GM19463 (cell line): ENCODE measurements around the gene FAM118B.

ENCODE experiments used
- ATAC-seq: cut with Tn5 transposase; IDR thresholded peaks from one replicate; pipeline ENCODE4 v1.9.1; 2021; ENCODE audit warnings: mild to moderate bottlenecking, moderate library complexity; ENCODE audit not compliant: unreplicated experiment

Gene FAM118B

DNA sequence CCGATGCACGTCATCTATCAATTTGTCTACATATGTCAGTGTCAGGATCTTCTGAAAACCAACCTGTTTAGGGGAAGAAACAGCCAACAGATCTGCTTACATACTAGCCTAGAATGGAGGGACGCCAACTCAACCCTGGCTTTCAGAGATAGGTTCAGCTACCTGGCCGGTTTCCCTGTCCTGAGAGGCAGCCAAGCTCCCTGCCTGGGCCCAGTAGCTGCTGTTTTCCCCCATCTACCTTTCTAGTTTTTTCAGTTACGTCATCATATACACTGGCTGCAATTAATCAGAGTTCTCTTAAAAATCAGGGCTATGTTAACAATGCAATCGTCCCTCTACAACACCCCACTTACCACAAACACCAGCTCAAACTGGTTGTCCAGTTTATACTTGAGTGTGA lies 56.1 kb downstream of the FAM118B start:
- no peak for ATAC-seq

DNA sequence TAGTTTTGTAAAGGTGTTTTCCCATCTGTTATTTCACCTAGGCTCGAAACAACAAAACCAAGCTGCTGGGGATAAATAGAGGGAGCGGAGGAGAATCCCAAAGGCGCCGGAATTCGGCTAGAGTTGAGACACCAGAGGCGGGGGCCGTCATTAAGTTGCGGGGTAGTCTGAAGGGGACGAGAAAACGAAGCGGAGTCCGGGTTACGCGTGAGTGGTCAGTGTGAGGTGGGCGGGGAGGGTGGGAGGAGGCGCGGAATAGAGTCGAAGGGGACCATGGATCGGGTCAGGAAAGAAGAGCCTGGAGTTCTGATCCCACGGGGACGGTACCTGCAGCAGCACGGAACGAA lies 56.8 kb downstream of the FAM118B start:
- no peak for ATAC-seq

DNA sequence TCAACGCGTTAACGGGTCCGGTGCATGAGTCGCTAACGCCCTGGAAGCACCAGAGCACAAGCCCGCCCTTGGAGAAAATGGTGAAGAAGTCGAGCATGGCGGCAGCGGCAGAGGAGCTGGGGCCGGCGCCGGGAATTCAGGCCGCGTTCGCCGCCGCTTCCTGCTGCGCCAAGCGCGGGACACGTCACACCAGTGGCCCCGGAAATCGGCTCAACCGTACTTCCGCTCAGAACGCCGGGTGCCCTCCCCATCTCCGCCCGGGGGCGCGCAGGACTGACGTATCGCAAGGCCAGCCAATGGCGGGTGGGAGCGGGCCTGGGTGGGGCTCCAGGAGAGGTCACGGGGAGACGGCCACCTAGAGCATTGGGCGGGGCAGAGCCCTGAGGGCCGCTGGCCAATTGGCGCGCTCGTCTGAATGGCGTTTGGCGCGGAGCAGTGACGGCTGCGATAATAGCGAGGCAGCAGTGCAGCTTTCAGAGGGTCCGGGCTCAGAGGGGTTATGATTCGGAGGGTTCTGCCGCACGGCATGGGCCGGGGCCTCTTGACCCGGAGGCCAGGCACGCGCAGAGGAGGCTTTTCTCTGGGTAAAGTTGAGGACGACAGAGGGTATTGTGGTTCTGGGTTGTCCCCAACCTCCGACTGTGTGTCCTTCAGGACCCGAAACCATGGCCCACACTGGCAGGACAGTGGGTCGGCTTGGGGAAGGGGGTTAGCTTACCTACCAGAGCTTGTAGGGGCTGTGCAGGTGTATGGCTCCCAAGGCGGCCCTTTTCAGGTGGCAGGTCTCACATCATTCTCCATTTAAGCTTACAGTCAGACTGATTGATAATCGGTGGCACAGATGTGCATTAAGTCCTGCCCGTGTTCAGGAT lies 57.4 kb downstream of the FAM118B start, which contains the start of the genes FOXRED1 and SRPRA:
Gene FOXRED1 (plus strand): TSS at position 447 of the 872 bp plus-strand sequence. CDS start 53 bp downstream, at position 500.
Gene SRPRA (minus strand): TSS at position 188 of the 872 bp plus-strand sequence. CDS start 91 bp downstream, at position 97.
- ATAC-seq = peak; percentile 99

DNA sequence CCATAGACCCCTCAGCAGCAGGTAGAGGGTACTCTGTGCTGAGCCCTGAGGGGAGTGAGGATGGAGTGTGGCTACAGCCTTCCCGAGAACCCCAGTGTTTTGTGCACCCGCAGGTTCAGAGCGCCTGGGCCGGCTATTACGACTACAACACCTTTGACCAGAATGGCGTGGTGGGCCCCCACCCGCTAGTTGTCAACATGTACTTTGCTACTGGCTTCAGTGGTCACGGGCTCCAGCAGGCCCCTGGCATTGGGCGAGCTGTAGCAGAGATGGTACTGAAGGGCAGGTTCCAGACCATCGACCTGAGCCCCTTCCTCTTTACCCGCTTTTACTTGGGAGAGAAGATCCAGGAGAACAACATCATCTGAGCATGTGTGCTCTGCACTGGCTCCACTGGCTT lies 65.7 kb downstream of the FAM118B start:
- no peak for ATAC-seq

DNA sequence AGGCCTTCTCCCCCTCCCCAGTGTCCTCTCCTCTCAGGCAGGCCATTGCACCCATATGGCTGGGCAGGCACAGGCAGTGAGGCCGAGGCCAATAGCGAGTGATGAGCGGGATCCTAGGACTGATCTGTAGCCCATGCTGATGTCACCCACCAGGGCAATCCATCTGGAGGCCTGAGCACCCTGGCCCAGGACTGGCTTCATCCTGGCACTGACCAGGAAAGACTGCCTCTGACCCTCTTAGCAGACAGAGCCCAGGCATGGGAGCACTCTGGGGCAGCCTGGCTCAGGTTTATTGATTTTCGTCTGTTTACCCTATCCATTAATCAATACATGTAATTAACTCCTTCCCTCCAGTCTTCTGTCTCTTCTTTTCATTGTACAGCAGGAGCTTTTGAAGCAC lies 66.2 kb downstream of the FAM118B start:
- ATAC-seq = no peak

DNA sequence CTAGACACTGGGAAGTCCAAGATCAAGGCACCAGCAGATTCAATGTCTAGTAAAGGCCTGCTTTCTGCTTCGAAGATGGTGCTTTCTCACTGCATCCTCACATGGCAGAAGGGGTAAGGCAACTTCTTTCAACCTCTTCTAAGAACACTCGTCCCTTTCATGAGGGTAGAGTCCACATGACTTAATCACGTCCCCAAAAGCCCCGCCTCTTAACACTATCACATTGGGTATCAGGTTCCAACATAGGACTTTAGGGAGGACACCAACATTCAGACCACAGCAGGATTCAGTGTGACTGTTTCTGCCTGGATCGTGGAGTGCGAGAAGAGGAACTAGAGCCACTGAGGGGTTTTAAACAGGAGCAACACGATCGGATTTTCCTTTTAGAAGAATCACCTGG lies 67.6 kb downstream of the FAM118B start:
- no peak for ATAC-seq

DNA sequence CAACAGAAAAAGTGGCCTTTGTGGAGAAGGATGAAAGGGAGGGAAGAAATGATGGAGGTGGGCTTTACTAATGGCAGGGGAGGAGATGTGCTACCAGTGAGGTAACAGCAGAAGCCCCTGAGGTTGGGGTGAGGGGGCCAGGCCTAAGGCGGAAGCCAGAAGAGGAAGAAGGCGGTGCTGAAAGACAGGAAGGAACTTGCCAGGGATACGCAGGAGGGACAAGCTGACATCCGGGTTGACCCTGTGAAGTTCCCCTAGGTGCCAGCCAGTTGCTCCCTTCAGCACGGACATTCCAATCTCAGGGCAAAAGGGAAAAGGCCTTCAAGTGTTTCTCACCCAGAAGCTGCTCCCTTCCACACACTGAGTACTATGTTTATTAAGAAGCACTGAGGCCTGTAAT lies 69.0 kb downstream of the FAM118B start:
- no peak for ATAC-seq

DNA sequence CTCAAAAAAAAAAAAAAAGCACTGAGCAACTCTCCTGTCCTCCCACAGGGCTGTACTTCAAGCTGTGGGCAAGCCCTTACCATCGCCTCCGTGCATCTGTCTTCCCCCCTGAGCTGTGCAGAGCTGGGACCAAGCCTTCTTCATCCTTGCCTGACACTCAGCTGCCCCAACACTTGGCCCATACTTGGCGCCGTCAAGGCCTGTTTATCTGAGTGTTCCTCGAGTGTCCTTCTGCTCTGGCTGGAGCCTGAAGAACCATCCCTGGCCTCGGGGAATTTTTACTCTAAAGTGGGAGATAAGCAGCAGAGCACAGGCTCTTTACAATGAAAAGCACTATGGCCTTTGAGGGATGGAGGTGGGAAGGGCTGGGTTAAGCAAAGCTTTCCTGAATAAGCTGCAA lies 69.7 kb downstream of the FAM118B start:
- ATAC-seq = no peak

DNA sequence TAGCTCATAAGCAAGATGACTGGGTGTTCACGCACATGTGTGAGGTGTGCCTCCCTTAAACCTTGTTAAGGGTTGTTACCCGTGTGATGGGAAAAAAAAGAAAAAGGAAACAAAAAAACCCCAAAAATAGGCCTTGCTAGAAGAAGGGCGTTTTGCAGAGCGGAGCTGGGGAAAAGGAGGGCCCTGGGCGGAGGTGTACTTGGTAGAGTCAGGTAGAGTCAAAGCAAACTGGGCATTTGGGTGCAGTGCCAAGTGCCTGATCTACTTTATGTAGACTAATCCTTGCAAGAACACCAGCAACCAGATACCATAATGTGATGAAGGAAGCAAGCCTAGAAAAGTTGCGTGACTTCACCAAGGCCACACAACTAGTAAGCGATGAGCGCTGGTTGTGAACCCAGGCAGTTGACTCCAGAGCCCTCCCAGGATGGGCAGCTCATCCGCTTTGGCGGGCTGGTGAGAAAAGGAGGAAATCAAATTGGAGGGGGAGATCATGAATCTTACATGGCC lies 70.1 kb downstream of the FAM118B start:
- ATAC-seq = no peak

DNA sequence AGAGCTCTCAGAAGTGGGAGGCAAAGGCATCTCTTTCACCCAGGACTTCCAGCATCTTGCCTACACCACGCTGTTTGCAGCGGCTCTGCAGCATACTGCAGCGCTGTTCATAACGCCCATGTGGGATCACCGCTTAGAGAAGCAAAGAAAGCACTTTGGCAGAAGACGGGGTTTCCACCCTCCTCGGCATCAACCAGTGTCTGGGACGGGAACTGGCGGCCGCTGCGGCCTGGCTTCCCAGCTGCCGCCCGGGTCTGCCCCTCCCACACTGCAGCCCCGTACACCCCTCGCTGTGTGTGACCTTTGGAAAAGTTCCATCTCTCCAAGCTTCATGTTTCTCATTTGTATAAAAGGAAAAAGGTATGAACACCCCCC lies 70.8 kb downstream of the FAM118B start:
- no peak for ATAC-seq

DNA sequence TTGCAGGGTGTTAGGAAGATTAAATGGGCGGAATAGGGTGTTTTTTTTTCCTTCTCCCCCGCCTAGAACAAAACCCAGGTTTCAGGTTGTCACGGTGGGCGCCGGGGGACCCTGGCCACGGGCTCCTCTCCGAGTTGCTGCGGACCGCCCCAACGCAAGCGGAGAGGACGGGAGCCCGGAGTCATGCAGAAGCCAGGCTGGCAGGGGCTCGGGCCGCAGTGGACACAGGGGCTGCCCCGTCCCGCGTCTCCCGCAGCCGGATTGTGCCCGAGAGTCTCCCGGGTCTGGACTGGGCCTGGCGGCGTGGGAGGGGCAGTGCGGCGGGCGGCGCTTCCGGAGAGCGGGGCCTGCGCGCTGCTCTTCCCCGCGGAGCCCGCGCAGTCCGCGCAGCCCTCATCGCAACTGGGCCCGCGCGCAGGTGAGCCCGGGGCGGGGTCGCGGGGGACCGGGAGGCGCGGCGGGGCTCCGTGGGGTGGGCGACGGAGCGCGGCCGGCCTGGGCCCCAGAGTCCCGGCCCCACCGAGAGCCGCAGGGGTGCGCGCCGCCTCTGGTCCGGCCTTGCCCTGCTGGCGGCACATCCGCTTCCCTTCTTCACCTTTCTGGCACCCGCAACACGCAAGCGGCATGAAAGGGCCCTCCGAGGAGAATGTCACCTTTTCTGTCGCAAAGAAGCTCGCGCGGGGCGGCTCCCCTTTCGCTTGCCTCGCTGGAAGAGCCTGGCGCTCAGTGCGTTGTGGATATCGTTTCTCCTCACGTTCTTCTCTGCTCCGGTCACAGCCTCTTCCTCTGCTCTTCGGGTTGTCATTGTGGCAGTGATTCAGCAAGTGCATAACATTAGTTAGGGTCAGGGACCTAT lies 71.4 kb downstream of the FAM118B start, which contains the start of gene TIRAP:
Gene TIRAP (plus strand): TSS at position 358 of the 856 bp plus-strand sequence. CDS start 7,802 bp downstream, outside the sequence.
- peak; percentile 64 for ATAC-seq

DNA sequence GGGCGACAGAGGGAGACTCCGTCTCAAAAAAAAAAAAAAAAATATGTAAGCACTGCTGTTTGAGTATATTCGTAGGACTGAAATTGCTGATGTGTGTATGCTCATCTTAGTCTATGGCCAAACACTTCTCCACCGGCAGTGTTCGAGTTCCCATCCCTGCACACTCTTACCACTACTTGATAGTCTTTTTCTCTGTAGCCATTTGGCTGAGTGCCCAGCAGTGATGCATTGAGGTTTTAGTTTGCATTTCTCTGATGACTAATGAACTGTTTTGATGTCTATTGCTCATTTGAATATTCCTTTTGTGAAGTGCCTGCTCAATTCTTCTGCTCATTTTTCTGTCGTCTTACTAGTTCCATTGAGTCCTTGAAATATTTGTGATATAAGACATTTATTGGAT lies 73.2 kb downstream of the FAM118B start:
- peak; percentile 48 for ATAC-seq

DNA sequence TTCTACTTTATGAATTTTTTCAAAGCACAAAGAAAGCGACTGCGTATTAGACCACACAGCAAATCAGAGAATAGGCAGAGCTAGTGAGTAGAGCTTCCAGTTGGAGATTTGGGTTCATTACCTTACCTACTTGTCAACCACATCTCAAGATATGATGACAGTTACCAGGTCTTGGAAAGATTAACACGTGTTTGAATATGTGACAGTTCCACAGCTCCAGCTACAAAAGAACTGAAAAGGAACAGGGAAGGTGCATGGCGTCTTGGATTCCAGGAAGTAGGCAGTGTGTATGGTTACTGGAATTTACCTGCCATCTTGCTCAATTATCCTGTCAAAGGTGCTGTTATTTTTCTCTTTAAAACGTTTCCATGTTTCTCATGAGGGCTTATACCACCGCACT lies 76.7 kb downstream of the FAM118B start:
- ATAC-seq = no peak

DNA sequence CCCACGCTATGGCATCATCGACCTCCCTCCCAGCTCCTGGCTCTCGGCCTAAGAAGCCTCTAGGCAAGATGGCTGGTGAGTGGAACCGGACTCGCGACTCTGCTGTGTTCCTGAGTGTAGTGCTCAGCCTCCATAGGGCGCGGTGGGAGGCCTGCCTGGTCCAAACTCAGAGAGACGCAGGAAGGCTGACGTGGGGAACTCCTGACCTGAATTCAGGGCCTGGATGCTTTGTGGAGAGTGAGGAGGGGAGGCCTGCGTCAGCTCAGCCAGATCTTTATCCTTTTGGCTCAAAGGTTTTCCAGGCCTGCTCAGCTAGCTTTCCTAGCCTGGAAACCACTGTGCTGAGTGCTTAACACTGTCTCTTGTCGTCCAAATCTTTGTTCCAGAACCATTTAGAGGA lies 79.3 kb downstream of the FAM118B start:
- no peak for ATAC-seq

DNA sequence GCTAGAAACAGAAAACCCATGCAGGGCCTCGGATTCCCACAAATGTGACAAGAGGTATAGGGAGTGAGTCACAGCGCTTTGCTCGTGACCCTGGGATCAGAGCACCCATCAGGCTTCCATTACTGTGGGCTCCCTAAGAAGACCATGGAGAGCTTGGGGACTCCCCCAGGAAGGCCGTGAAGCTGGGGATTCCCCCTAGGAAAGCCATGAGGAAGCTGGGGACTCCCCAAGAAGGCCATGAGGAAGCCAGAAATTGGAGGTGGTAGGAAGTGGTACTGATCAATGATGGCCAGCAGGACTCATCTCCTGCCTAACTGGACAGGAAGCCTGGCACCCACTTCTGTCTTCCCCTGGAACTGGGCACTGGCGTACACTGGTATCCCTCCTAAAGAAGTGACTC lies 82.1 kb downstream of the FAM118B start:
- ATAC-seq = no peak

DNA sequence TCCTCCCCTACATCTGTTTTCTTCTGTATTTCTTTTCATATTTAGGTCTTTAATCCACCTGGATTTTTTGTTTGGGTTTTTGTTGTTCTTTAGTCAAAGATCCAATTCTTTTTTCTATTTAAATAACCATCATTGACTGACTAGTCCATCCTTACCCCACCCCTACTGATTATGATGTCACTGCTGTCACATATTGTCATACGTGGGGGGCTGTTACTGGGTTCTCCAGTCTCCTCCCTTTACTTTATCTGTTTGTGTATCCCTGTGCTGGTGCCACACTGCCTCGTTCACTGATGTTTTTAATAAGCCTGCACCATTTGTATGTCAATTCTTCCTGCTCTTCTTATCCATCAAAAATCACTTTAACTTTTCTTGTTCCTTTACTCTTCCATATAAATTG lies 85.4 kb downstream of the FAM118B start:
- ATAC-seq = no peak

DNA sequence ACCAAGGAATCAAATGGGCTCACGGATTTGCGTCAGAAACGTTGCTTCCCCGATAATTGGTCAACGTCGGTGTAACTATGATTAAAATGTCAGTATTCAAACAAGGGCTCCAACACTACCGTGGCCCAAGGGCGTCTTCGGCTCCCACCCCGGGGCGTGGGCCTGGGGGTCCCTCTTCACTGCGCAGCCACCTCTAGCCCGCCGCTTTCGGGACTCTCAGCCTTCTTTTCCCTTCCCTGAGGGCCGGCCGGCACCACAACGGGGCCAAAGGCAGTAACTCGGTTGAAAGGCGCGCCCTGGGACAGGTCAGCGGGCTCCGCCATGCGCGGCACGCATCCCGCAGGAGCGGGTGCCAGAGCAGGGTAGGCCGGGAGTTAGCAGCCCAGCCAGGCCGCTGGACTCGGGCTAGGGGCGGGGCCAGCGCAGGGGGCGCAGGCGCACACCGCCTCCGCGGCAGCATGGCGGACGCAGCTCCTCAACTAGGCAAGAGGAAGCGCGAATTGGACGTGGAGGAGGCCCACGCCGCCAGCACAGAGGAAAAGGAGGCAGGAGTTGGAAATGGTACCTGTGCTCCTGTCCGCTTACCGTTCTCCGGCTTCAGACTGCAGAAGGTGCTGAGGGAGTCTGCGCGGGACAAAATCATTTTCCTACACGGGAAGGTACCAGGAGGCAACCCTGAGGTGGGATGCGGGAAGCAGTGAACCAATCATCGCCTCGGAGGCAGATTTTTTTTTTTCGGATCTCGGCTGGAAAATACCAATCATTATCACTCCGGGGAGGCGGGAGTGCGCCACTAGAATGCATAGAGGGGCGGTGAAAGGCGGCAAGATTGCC lies 92.3 kb downstream of the FAM118B start, which contains the start of gene DCPS:
Gene DCPS (plus strand): TSS at position 438 of the 834 bp plus-strand sequence. CDS start 21 bp downstream, at position 459.
- ATAC-seq = peak; percentile 92

DNA sequence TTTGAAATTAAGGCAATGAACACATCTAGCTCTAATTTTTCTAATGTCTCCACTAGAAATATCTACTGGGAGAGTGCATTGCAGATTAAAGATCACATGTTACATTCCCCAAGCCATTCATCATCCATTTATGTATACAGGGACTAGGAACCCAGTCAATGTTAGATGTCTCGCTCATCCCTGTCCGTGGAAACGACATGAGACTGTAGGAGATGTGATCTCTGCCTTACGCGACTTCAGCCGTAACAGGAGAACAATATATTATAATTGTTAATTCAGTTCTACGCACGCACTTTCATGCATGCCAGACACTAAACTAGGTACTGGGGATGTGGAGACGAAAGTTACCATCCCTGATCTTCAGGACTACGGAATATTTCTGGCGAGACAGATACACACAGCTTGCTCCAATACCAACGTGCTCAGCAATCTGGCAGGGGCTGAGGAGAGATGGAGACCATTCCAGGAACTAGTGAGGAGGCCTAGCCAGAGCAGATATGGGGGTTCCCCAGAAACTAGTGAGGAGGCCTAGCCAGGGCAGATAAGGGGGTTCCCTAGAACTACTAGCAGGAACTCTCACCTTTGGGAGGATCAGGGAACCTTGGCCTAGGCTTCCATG lies 93.0 kb downstream of the FAM118B start:
- no peak for ATAC-seq

DNA sequence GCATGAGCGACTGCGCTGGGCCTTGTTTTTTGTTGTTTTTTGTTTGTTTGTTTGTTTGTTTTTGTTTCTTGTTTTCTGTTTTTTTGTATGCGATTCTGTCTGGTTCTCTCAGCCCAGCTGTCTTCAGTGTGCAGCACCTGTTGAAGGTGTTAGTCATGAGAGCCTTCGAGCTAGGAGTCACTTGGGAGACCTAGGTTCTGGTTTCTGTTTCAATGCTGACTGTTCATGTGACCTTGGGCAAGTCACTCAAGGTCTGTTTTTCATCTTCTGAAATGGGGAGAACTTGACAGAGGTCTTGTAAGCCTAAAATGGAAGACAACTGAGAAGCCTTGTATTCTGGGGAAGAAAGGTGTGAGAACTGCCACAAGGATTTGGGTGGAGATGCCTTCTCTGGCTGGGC lies 94.1 kb downstream of the FAM118B start:
- ATAC-seq = peak; percentile 49

DNA sequence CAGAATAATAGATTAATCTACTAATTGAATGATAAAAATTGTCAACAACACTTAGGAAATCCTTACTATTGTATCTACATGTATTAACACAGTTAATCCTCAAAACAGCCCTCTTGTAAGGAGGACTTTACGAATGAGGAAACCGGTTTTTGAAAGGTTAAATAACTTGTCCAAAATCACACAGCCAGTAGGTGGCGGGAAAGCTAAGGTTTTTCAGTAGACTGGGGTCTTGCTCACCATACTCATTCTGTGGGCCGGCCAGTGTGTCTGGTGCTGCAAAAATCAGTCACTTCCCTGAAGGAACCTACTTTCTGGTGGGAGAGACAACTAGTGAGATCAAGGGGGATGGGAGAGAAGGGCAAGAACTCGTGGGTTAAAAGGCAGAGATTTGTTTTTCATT lies 96.1 kb downstream of the FAM118B start:
- no peak for ATAC-seq
